ENCODE results near the gene KIAA1958. TPM values are rescaled to one million over a fixed set of nuclear protein-coding genes. Genes with fewer than 3 reads are reported as not detected.

KIAA1958 gene
- total and polyA plus RNA-seq, 10 of the 15 experiments (the other 5 are each of a cell fraction or from before 2014, with no cell fraction given): 0.53 to 8.7 (median 4.0) TPM

DNA sequence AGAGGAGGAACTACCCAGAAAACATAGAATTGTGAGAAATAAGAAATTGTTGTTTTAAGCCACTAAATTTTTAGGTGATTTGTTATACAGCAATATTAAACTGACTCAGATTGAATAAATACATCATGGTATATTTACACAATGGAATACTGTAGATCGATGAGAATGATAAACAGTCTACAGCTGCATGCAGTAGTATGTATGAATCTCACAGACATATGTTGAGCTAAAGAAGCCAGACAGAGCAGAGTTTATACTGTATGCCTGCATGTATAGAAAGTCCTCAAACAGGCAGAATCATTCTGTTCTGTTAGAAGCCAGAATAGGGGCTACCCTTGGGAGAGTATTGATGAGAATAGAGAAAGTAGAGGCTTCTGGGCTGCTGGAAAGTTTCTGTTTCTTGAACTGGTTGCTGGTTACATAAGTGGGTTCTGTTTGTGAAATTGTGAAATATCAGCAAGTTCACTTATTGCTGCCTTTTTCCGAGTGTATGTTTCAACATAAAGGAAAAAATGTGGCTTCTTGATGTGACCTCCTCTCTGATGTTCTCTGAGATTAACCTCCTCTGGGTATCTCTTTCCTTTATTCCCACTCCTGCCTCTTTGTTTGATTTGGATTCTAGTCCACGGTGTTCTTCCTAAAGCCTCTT lies 9.6 kb downstream of the KIAA1958 start:
- no TSS peak for BruUV-seq (replicated peaks)
- intact Hi-C loops (cut with micrococcal nuclease; ENCODE audit: unreplicated experiment) (no loop called here), in situ Hi-C loops (cut with MboI) (no loop called here)
- Histone ChIP-seq H3K4me1 (ENCODE audit: control insufficient read depth, insufficient read depth, low read length) (no peaks in the 10 kb centered on the region), H2AFZ (ENCODE audit: control insufficient read depth, low read depth, low read length) (no peak overlapping the region), H3K36me3 (ENCODE audit: control insufficient read depth in 2 of 2, insufficient read depth in 2 of 2, low read length in 1 of 2) (peaks cover 0 to 6% of the 10 kb centered on the region in 2 experiments; a peak in 2 of 4 replicates), H4K20me1 (ENCODE audit: control insufficient read depth, insufficient read depth) (no peaks in the 10 kb centered on the region), H3K4me2 (ENCODE audit: control insufficient read depth, insufficient read depth) (no peak overlapping the region), H3K79me2 (ENCODE audit: control insufficient read depth, insufficient read depth, low read length) (peaks cover 3% of the 10 kb centered on the region), H3K27me3 (replicated peaks in 1 of 2; ENCODE audit: control insufficient read depth in 2 of 2, insufficient read depth in 2 of 2, low read length in 1 of 2) (no peaks in the 10 kb centered on the region), H3K9me3 (replicated peaks; ENCODE audit: control insufficient read depth, insufficient read depth, low read length) (peaks cover 16% of the 10 kb centered on the region), H3K4me3 (no peak overlapping the region), H3K9ac (ENCODE audit: control insufficient read depth, insufficient read depth, low read length) (no peak overlapping the region), H3K27ac (ENCODE audit: control insufficient read depth, insufficient read depth) (no peak overlapping the region)
- 98% methylated on average over 3 of the region's 3 CpGs for WGBS (ENCODE audit: insufficient coverage, insufficient replicate concordance, low lambda C conversion rate, missing lambda C conversion rate)
- ATAC-seq: peak; percentile 27; the same call in 1 of the 3 replicates
- CTCF ChIA-PET: no interaction called here
- SMC1A ChIA-PET (ENCODE audit: uncharacterized antibody, unreplicated experiment): interaction anchor here (0.9 to 1.1 kb wide), 2 partner anchors 9 to 12 kb away, joined by 3 read pairs; no protein-coding TSS in a partner anchor
- no peak for FAIRE-seq
- TF ChIP-seq, protein P1, sequence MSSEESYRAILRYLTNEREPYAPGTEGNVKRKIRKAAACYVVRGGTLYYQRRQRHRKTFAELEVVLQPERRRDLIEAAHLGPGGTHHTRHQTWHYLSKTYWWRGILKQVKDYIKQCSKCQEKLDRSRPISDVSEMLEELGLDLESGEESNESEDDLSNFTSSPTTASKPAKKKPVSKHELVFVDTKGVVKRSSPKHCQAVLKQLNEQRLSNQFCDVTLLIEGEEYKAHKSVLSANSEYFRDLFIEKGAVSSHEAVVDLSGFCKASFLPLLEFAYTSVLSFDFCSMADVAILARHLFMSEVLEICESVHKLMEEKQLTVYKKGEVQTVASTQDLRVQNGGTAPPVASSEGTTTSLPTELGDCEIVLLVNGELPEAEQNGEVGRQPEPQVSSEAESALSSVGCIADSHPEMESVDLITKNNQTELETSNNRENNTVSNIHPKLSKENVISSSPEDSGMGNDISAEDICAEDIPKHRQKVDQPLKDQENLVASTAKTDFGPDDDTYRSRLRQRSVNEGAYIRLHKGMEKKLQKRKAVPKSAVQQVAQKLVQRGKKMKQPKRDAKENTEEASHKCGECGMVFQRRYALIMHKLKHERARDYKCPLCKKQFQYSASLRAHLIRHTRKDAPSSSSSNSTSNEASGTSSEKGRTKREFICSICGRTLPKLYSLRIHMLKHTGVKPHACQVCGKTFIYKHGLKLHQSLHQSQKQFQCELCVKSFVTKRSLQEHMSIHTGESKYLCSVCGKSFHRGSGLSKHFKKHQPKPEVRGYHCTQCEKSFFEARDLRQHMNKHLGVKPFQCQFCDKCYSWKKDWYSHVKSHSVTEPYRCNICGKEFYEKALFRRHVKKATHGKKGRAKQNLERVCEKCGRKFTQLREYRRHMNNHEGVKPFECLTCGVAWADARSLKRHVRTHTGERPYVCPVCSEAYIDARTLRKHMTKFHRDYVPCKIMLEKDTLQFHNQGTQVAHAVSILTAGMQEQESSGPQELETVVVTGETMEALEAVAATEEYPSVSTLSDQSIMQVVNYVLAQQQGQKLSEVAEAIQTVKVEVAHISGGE (CRISPR knock-in tag; IDR thresholded peaks at IDR 0.05): no peak
- TF ChIP-seq SMAD1 (IDR thresholded peaks at IDR 0.05; ENCODE audit: low read depth, partially characterized antibody) (no peak), RFX5 (IDR thresholded peaks at IDR 0.05; ENCODE audit: low read depth, low read length) (no peak), MTA2 (IDR thresholded peaks at IDR 0.05; ENCODE audit: low read depth) (no peak)
- POLR2A ChIA-PET: no interaction called here
- RAD21 ChIA-PET (ENCODE audit: unreplicated experiment): no interaction called here
- no peak for DNase-seq (ENCODE audit: low read depth, low spot score)

All from GM12878 (cell line).